Gastrocnemius medialis (tissue), 4 donors: Measurements from ENCODE around the gene C19orf44.

Source experiments
- POLR2A ChIP-seq, 2 donors: fragments of 450-650 bp; IDR thresholded peaks; one replicate each; pipeline ENCODE4 v1.6.1; 2017; ENCODE audit warnings: antibody characterized with exemption in 2 of 2, mild to moderate bottlenecking in 2 of 2, moderate library complexity in 2 of 2
- TF ChIP-seq, protein P1 (sequence below), 5 experiments: fragments of 450-650 bp in 3 of 5; fragments of 200-600 bp in 2 of 5; sonication (generic) in 2 of 5; IDR thresholded peaks in 4 of 5; conservative IDR thresholded peaks in 1 of 5; 1 replicate in 4 of 5; 2 replicates in 1 of 5; pipeline ENCODE4 v1.5.1; 2016 to 2019; ENCODE audit warnings: antibody characterized with exemption in 5 of 5, mild to moderate bottlenecking in 3 of 5, moderate library complexity in 3 of 5

DNA sequence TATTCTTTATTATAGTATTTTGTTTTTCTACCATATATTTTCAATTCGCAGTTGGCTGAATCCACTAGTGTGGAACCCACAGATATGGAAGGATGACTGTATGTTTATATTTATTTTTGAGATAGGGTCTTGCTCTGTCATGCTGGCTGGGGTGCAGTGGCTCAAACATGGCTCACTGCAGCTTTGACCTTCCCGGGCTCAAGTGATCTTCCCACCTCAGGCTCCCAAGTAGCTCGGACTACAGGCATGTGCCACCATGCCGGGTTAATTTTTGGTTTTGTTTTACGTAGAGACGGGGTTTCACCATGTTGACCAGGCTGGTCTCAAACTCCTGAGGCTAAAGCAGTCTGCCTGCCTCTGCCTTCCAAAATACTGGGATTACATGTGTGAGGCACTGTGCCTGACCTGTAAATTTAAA, 66.4 kb downstream of the C19orf44 start:
- TF ChIP-seq, protein P1, sequence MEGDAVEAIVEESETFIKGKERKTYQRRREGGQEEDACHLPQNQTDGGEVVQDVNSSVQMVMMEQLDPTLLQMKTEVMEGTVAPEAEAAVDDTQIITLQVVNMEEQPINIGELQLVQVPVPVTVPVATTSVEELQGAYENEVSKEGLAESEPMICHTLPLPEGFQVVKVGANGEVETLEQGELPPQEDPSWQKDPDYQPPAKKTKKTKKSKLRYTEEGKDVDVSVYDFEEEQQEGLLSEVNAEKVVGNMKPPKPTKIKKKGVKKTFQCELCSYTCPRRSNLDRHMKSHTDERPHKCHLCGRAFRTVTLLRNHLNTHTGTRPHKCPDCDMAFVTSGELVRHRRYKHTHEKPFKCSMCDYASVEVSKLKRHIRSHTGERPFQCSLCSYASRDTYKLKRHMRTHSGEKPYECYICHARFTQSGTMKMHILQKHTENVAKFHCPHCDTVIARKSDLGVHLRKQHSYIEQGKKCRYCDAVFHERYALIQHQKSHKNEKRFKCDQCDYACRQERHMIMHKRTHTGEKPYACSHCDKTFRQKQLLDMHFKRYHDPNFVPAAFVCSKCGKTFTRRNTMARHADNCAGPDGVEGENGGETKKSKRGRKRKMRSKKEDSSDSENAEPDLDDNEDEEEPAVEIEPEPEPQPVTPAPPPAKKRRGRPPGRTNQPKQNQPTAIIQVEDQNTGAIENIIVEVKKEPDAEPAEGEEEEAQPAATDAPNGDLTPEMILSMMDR (IDR thresholded peaks at IDR 0.05 in 4 of 5, conservative IDR thresholded peaks at IDR 0.05 in 1 of 5) = no peak
- TF ChIP-seq POLR2A (IDR thresholded peaks at IDR 0.05) = no peak
